Endothelial cell of umbilical vein (primary cell): Measurements from ENCODE around the gene ATXN7L2. TPM values are rescaled to one million over a fixed set of nuclear protein-coding genes. Genes with fewer than 3 reads are reported as not detected.

Experiments used
- BruUV-seq: library from RNA; stranded (reverse); fragments of 400-500 nt; replicated peaks from 2 replicates; lab custom pipeline; 2021; lab: Mats Ljungman, UMichigan
- CTCF ChIA-PET: fragments of 300-600, 350-600 bp; sonication (Branson Sonifier 250); formaldehyde crosslinking; loops from one replicate; lab custom pipeline; 2021; ENCODE audit warnings: antibody characterized with exemption, inconsistent platforms; lab: Charles Lee
- POLR2A ChIA-PET: fragments of 300-600, 350-600 bp; sonication (Branson Sonifier 250); formaldehyde crosslinking; loops from one replicate; lab custom pipeline; 2021; ENCODE audit warnings: antibody characterized with exemption, inconsistent platforms; lab: Charles Lee
- DNase-seq: peaks from one replicate; pipeline ENCODE4 v3.0.0-alpha.2; 2011; ENCODE audit warnings: low read depth, low spot score
- FAIRE-seq: peaks from 2 replicates; lab custom pipeline; 2011; peaks lifted over from hg19 to GRCh38; lab: Jason Lieb, UNC
- H2AFZ ChIP-seq: 2 replicates; pipeline ENCODE4 v1.6.0; 2012; ENCODE audit warnings: low read depth, low read length, control low read depth, inconsistent platforms
- H3K27ac ChIP-seq: 2 replicates; pipeline ENCODE4 v1.5.1; 2011; ENCODE audit warnings: low read depth, mild to moderate bottlenecking, control low read depth, low read length, moderate library complexity; ENCODE audit not compliant: insufficient read depth
- H3K27me3 ChIP-seq, 2 experiments: 2 replicates each; pipeline versions ENCODE4 v1.6.0 to v1.6.1; 2011; ENCODE audit warnings: low read length in 2 of 2, mixed read lengths in 1 of 2; ENCODE audit not compliant: control insufficient read depth in 2 of 2, insufficient read depth in 2 of 2
- H3K36me3 ChIP-seq, 2 experiments: 2 replicates in 1 of 2; 3 replicates in 1 of 2; pipeline ENCODE4 v1.5.1; 2011; ENCODE audit warnings: low read length in 2 of 2, mild to moderate bottlenecking in 1 of 2, moderate library complexity in 1 of 2; ENCODE audit not compliant: control insufficient read depth in 2 of 2, insufficient read depth in 2 of 2; ENCODE audit errors: extremely low read depth in 1 of 2
- H3K4me1 ChIP-seq: 3 replicates; pipeline ENCODE4 v1.5.1; 2011; ENCODE audit warnings: mild to moderate bottlenecking, low read length; ENCODE audit not compliant: control insufficient read depth, insufficient read depth; ENCODE audit errors: extremely low read depth
- H3K4me2 ChIP-seq: 2 replicates; pipeline ENCODE4 v1.6.1; 2011; ENCODE audit warnings: low read length, control low read depth, mixed read lengths; ENCODE audit not compliant: insufficient read depth
- H3K4me3 ChIP-seq, 3 experiments: fragments of 200-600 bp in 1 of 3; sonication (generic), shearing (Covaris generic) in 1 of 3; replicated peaks in 1 of 3; 2 replicates each; pipeline ENCODE4 v1.5.1; 2011 to 2016; ENCODE audit warnings: control low read depth in 3 of 3, low read length in 3 of 3, mild to moderate bottlenecking in 2 of 3, inconsistent platforms in 1 of 3, low read depth in 1 of 3, moderate library complexity in 1 of 3; ENCODE audit not compliant: insufficient read depth in 1 of 3
- H3K79me2 ChIP-seq: 2 replicates; pipeline ENCODE4 v1.6.0; 2012; ENCODE audit warnings: low read length, inconsistent platforms; ENCODE audit not compliant: control insufficient read depth, insufficient read depth
- H3K9ac ChIP-seq: replicated peaks from 2 replicates; pipeline ENCODE3; 2011; ENCODE audit warnings: low read length, control low read depth; ENCODE audit not compliant: insufficient read depth; ENCODE audit errors: extremely low read depth
- H3K9me1 ChIP-seq: replicated peaks from 3 replicates; pipeline ENCODE4 v1.6.0; 2011; ENCODE audit warnings: mild to moderate bottlenecking, low read length; ENCODE audit not compliant: control insufficient read depth, insufficient read depth; ENCODE audit errors: extremely low read depth
- H3K9me3 ChIP-seq: replicated peaks from 2 replicates; pipeline ENCODE4 v1.5.1; 2012; ENCODE audit warnings: low read length, inconsistent platforms; ENCODE audit not compliant: control insufficient read depth, insufficient read depth
- H4K20me1 ChIP-seq: replicated peaks from 2 replicates; pipeline ENCODE3; 2011; ENCODE audit warnings: mild to moderate bottlenecking, low read length; ENCODE audit not compliant: control insufficient read depth, insufficient read depth; ENCODE audit errors: extremely low read depth
- FOS ChIP-seq: IDR thresholded peaks from 2 replicates; pipeline ENCODE4 v1.6.1; 2011; ENCODE audit warnings: mild to moderate bottlenecking, low read length, moderate library complexity, borderline replicate concordance; ENCODE audit not compliant: insufficient read depth
- GATA2 ChIP-seq: IDR thresholded peaks from 2 replicates; pipeline ENCODE4 v1.7.0; 2011; ENCODE audit warnings: low read depth, mild to moderate bottlenecking, moderate library complexity, mixed read lengths, low read length; ENCODE audit not compliant: insufficient read length, insufficient read depth
- JUN ChIP-seq: IDR thresholded peaks from 2 replicates; pipeline ENCODE4 v1.6.1; 2011; ENCODE audit warnings: borderline replicate concordance, low read depth; ENCODE audit not compliant: insufficient read length, insufficient read depth
- MAX ChIP-seq: IDR thresholded peaks from 2 replicates; pipeline ENCODE4 v1.6.1; 2011; ENCODE audit not compliant: insufficient read depth, insufficient read length
- POLR2A ChIP-seq: IDR thresholded peaks from 2 replicates; pipeline ENCODE4 v1.6.1; 2012; ENCODE audit warnings: low read depth, mild to moderate bottlenecking, control low read depth, low read length
- POLR2AphosphoS5 ChIP-seq: IDR thresholded peaks from 2 replicates; pipeline ENCODE4 v1.6.1; 2012; ENCODE audit warnings: low read depth, mild to moderate bottlenecking, control low read depth, low read length, moderate library complexity; ENCODE audit not compliant: insufficient read depth
- dilution Hi-C: fragments of 300-500 bp; cut with MboI; formaldehyde crosslinking; loops from one replicate; pipeline ENCODE4 v1.15.0; 2019; ENCODE audit warnings: low sequenced_read_pairs; ENCODE audit not compliant: extremely low pct_ligation_motif_present
- intact Hi-C: fragments of 100-400 bp; cut with micrococcal nuclease; formaldehyde crosslinking; loops from one replicate; pipeline ENCODE4 v1.10.0; 2022
- polyA plus RNA-seq, 4 experiments: library from polyadenylated mRNA; depleted of rRNA in 3 of 4; stranded (reverse) in 3 of 4; unstranded in 1 of 4; fragments of >200 nt; gene quantifications; 2 replicates each; pipeline versions ENCODE4 v1.2.1 to v1.2.3, GENCODE V29; 2011 to 2012; ENCODE audit warnings: missing spikeins in 1 of 4
- total RNA-seq: library from RNA; stranded (reverse); gene quantifications from 2 replicates; pipeline ENCODE4 v1.2.3, GENCODE V29; 2021
- TF ChIP-seq, protein P1 (sequence below), 2 donors: IDR thresholded peaks; 1 replicate in 1 of 2; 2 replicates in 1 of 2; pipeline ENCODE4 v1.5.1; 2011; ENCODE audit warnings: low read length in 2 of 2, mild to moderate bottlenecking in 2 of 2, moderate library complexity in 2 of 2, control low read depth in 1 of 2, inconsistent platforms in 1 of 2, low read depth in 1 of 2; ENCODE audit not compliant: insufficient read depth in 1 of 2; ENCODE audit errors: extremely low read depth in 1 of 2

ATXN7L2 gene
- total and polyA plus RNA-seq, 2 donors (not counting 3 experiments of a cell fraction or from before 2014, with no cell fraction given): 4.4 to 4.9 TPM

DNA sequence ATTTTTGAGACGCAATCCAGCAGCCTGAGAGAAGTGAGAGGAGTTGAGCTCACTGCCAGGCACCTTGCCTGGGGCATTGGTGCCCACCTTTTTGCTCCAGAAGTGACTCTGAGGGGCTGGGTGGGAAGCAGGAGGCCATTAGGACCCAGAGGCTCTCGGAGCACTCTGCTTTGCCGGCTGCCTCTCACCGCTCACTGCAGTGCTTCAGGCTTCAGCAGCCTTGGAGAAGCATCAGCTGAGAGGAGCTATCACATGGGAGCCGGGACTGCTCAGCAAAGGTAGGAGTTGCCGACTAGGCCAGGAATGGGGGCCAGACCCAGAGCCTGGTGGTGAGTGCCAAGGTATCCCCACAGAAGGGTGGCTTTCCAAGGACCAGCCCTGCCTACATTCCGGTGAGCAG lies 56.0 kb downstream of the ATXN7L2 start, which contains the start of gene GPR61:
Gene GPR61, plus strand, starts transcription at position 197 of the 400 bp plus-strand sequence. CDS start 3,151 bp downstream, outside the sequence.
- no peaks in the 10 kb centered on the region for H4K20me1 ChIP-seq
- intact Hi-C loops (loop anchor here (10.0 kb wide), 1 partner anchor 355 kb away; no protein-coding TSS in a partner anchor), dilution Hi-C loops (no loop called here)
- ChIA-PET POLR2A (no interaction called here), CTCF (interaction anchor here (1.6 to 18.7 kb wide), 3 partner anchors 40 to 101 kb away, joined by 3 to 955 read pairs (median 42); partner anchors contain the start of genes AMIGO1 and CYB561D1)
- H3K4me3 ChIP-seq: no peak within 1 kb of the TSS
- H3K9ac ChIP-seq: no peak within 1 kb of the TSS
- no peak within 1 kb of the TSS for H2AFZ ChIP-seq
- H3K4me1 ChIP-seq: no peaks in the 10 kb centered on the region
- no peaks in the 10 kb centered on the region for H3K9me1 ChIP-seq
- H3K27me3 ChIP-seq: no peaks in the 10 kb centered on the region
- no peak within 1 kb of the TSS for H3K27ac ChIP-seq
- FAIRE-seq (no peak), DNase-seq (no peak)
- no peaks in the 10 kb centered on the region for H3K9me3 ChIP-seq
- no peaks in the 10 kb centered on the region for H3K36me3 ChIP-seq
- no peak within 1 kb of the TSS for H3K4me2 ChIP-seq
- TF ChIP-seq FOS (no peak), GATA2 (no peak), POLR2A (no peak), POLR2AphosphoS5 (no peak), JUN (no peak), MAX (no peak)
- TF ChIP-seq, protein P1, sequence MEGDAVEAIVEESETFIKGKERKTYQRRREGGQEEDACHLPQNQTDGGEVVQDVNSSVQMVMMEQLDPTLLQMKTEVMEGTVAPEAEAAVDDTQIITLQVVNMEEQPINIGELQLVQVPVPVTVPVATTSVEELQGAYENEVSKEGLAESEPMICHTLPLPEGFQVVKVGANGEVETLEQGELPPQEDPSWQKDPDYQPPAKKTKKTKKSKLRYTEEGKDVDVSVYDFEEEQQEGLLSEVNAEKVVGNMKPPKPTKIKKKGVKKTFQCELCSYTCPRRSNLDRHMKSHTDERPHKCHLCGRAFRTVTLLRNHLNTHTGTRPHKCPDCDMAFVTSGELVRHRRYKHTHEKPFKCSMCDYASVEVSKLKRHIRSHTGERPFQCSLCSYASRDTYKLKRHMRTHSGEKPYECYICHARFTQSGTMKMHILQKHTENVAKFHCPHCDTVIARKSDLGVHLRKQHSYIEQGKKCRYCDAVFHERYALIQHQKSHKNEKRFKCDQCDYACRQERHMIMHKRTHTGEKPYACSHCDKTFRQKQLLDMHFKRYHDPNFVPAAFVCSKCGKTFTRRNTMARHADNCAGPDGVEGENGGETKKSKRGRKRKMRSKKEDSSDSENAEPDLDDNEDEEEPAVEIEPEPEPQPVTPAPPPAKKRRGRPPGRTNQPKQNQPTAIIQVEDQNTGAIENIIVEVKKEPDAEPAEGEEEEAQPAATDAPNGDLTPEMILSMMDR (IDR thresholded peaks at IDR 0.05; ENCODE audit: extremely low read depth in 1 of 2, insufficient read depth in 1 of 2, low read depth in 1 of 2, low read length in 2 of 2): no peak
- H3K79me2 ChIP-seq: no peaks in the 10 kb centered on the region
- no TSS peak for BruUV-seq
